K562 (cell line): ENCODE measurements around the gene NXT1. TPM values are rescaled to one million over a fixed set of nuclear protein-coding genes. Genes with fewer than 3 reads are reported as not detected.

ENCODE experiments used
- CHD1 ChIP-seq: fragments of 200-600 bp; sonication (generic); IDR thresholded peaks from one replicate; pipeline ENCODE4 v1.6.1; 2012; ENCODE audit warnings: mild to moderate bottlenecking, moderate library complexity, low read length, inconsistent platforms
- E2F3 ChIP-seq: fragments of 250-450 bp; sonication (Bioruptor Pico); IDR thresholded peaks from 2 replicates; pipeline ENCODE4 v1.4.0; 2020; ENCODE audit warnings: mild to moderate bottlenecking
- ETS1 ChIP-seq: conservative IDR thresholded peaks from 2 replicates; pipeline ENCODE4 v1.6.1; 2011; ENCODE audit warnings: low read depth, mild to moderate bottlenecking, low read length; ENCODE audit not compliant: control insufficient read depth
- HCFC1 ChIP-seq: IDR thresholded peaks from 2 replicates; pipeline ENCODE4 v1.6.1; 2012; ENCODE audit warnings: low read depth, low read length, improper control_type of control experiment
- ID3 ChIP-seq, 2 experiments: fragments of 250-450 bp in 1 of 2; fragments of 450-650 bp in 1 of 2; sonication (Bioruptor Pico) in 1 of 2; IDR thresholded peaks; 2 replicates each; pipeline versions ENCODE4 v1.6.1 to v1.8.0; 2016 to 2021; ENCODE audit warnings: mild to moderate bottlenecking in 2 of 2, moderate library complexity in 2 of 2, missing compliant biosample characterization in 1 of 2, missing genetic modification characterization in 1 of 2
- KLF13 ChIP-seq: fragments of 450-650 bp; IDR thresholded peaks from 2 replicates; pipeline ENCODE4 v1.6.1; 2016; ENCODE audit warnings: missing genetic modification characterization, low read depth, mild to moderate bottlenecking, missing compliant biosample characterization, moderate library complexity, borderline replicate concordance
- NR4A1 ChIP-seq, 2 experiments: fragments of 250-450 bp in 1 of 2; fragments of 450-650 bp in 1 of 2; sonication (Bioruptor Pico) in 1 of 2; IDR thresholded peaks; 2 replicates each; pipeline versions ENCODE4 v1.4.0 to v1.6.1; 2016 to 2020; ENCODE audit warnings: mild to moderate bottlenecking in 2 of 2, missing compliant biosample characterization in 1 of 2, missing genetic modification characterization in 1 of 2, moderate library complexity in 1 of 2
- PHF8 ChIP-seq: fragments of 200-600 bp; sonication (generic); IDR thresholded peaks from 2 replicates; pipeline ENCODE4 v1.6.1; 2012; ENCODE audit warnings: mixed run types, mild to moderate bottlenecking, inconsistent platforms, low read length, moderate library complexity, borderline replicate concordance
- RBBP5 ChIP-seq: fragments of 200-600 bp; sonication (generic); IDR thresholded peaks from 2 replicates; pipeline ENCODE4 v1.6.1; 2012; ENCODE audit warnings: borderline replicate concordance, mild to moderate bottlenecking, low read length, control low read depth, inconsistent platforms; ENCODE audit not compliant: insufficient read depth, poor library complexity, severe bottlenecking
- SMAD4 ChIP-seq: fragments of 250-450 bp; sonication (Bioruptor Pico); conservative IDR thresholded peaks from 2 replicates; pipeline ENCODE4 v1.8.0; 2021; ENCODE audit warnings: inconsistent platforms, mild to moderate bottlenecking, moderate library complexity
- TAF7 ChIP-seq: fragments of 450-650 bp; IDR thresholded peaks from 2 replicates; pipeline ENCODE4 v1.6.1; 2016; ENCODE audit warnings: missing genetic modification characterization, missing compliant biosample characterization
- USF1 ChIP-seq: sonication (generic); formaldehyde crosslinking; IDR thresholded peaks from 2 replicates; pipeline ENCODE4 v1.9.0; 2022; ENCODE audit warnings: mild to moderate bottlenecking, missing genetic modification reagents
- ZBTB1 ChIP-seq: sonication (generic); formaldehyde crosslinking; IDR thresholded peaks from 2 replicates; pipeline ENCODE4 v1.8.1; 2023; ENCODE audit warnings: missing genetic modification reagents, low read depth, mild to moderate bottlenecking, borderline replicate concordance
- ZNF282 ChIP-seq: sonication (generic); formaldehyde crosslinking; IDR thresholded peaks from 2 replicates; pipeline ENCODE4 v1.8.1; 2023; ENCODE audit warnings: missing genetic modification reagents
- ZNF384 ChIP-seq: IDR thresholded peaks from 2 replicates; pipeline ENCODE4 v1.6.1; 2012; ENCODE audit warnings: low read depth, low read length, improper control_type of control experiment
- polyA plus RNA-seq, 8 experiments: library from polyadenylated mRNA; depleted of rRNA in 4 of 8; stranded (reverse) in 5 of 8; unstranded in 3 of 8; fragments of >200 nt; fragmentation: Nextera tagmentation in 2 of 8; fragmentation: Illumina TruSeq in 1 of 8; extraction: Ambion mirVana in 2 of 8; extraction: Trizol in 1 of 8; gene quantifications; 2 replicates each; pipeline versions ENCODE4 v1.2.1 to v1.2.3, GENCODE V29; 2011 to 2014; ENCODE audit warnings: inconsistent platforms in 1 of 8, missing spikeins in 1 of 8
- total RNA-seq, 7 experiments: library from RNA; depleted of rRNA in 6 of 7; stranded (reverse); fragments of >200 nt in 6 of 7; fragmentation: Illumina TruSeq in 2 of 7; extraction: Trizol in 2 of 7; gene quantifications; 2 replicates each; pipeline versions ENCODE4 v1.2.1 to v1.2.3, GENCODE V29; 2011 to 2021; ENCODE audit warnings: low replicate concordance in 1 of 7
- TF ChIP-seq, protein P1 (sequence below): sonication (generic); formaldehyde crosslinking; IDR thresholded peaks from 2 replicates; pipeline ENCODE4 v1.9.0; 2022; ENCODE audit warnings: mild to moderate bottlenecking, missing genetic modification reagents
- TF ChIP-seq, protein P2 (sequence below): fragments of 450-650 bp; IDR thresholded peaks from 2 replicates; pipeline ENCODE4 v1.6.1; 2016; ENCODE audit warnings: borderline replicate concordance
- TF ChIP-seq, protein P3 (sequence below), 2 experiments: fragments of 450-650 bp in 1 of 2; sonication (generic) in 1 of 2; formaldehyde crosslinking in 1 of 2; IDR thresholded peaks in 1 of 2; conservative IDR thresholded peaks in 1 of 2; 2 replicates each; pipeline versions ENCODE4 v1.6.1 to v1.8.1; 2016 to 2023; ENCODE audit warnings: mild to moderate bottlenecking in 2 of 2, moderate library complexity in 2 of 2, inconsistent platforms in 1 of 2, missing genetic modification reagents in 1 of 2

Gene NXT1
- total and polyA plus RNA-seq, 9 of the 15 experiments (the other 6 are each of a cell fraction or from before 2014, with no cell fraction given) = 7.7 to 50.9 (median 35.6) TPM

- TF ChIP-seq PHF8 (peak; percentile 75; the same call in 1 of the 2 replicates), ETS1 (peak; percentile 31; the same call in 1 of the 2 replicates), ZNF384 (peak; percentile 77), CHD1 (peak; percentile 25), RBBP5 (peak; percentile 24), TAF7 (tag) (0 out of 2 replicates have a peak, but pooled peaks have one; percentile 47), E2F3 (CRISPR knock-in tag) (peak; percentile 85), ZBTB1 (peak; percentile 1; the same call in 1 of the 2 replicates), HCFC1 (peak; percentile 79), SMAD4 (CRISPR knock-in tag) (peak; percentile 72), ID3 (CRISPR knock-in tag; IDR thresholded peaks at IDR 0.05) (no peak), ID3 (tag; IDR thresholded peaks at IDR 0.05) (0 out of 2 replicates have a peak, but pooled peaks have one; percentile 19), ZNF282 (CRISPR knock-in tag) (0 out of 2 replicates have a peak, but pooled peaks have one; percentile 68), KLF13 (tag) (peak; percentile 46; the same call in 1 of the 2 replicates), NR4A1 (CRISPR knock-in tag; IDR thresholded peaks at IDR 0.05) (no peak), NR4A1 (tag; IDR thresholded peaks at IDR 0.05) (no peak), USF1 (peak; percentile 31; the same call in 1 of the 2 replicates)
- TF ChIP-seq, protein P1, sequence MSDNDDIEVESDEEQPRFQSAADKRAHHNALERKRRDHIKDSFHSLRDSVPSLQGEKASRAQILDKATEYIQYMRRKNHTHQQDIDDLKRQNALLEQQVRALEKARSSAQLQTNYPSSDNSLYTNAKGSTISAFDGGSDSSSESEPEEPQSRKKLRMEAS (CRISPR knock-in tag) = peak; percentile 92
- TF ChIP-seq, protein P2, sequence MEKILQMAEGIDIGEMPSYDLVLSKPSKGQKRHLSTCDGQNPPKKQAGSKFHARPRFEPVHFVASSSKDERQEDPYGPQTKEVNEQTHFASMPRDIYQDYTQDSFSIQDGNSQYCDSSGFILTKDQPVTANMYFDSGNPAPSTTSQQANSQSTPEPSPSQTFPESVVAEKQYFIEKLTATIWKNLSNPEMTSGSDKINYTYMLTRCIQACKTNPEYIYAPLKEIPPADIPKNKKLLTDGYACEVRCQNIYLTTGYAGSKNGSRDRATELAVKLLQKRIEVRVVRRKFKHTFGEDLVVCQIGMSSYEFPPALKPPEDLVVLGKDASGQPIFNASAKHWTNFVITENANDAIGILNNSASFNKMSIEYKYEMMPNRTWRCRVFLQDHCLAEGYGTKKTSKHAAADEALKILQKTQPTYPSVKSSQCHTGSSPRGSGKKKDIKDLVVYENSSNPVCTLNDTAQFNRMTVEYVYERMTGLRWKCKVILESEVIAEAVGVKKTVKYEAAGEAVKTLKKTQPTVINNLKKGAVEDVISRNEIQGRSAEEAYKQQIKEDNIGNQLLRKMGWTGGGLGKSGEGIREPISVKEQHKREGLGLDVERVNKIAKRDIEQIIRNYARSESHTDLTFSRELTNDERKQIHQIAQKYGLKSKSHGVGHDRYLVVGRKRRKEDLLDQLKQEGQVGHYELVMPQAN = peak; percentile 71; the same call in 1 of the 2 replicates
- TF ChIP-seq, protein P3, sequence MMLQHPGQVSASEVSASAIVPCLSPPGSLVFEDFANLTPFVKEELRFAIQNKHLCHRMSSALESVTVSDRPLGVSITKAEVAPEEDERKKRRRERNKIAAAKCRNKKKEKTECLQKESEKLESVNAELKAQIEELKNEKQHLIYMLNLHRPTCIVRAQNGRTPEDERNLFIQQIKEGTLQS (IDR thresholded peaks at IDR 0.05) = no peak
- TF ChIP-seq, protein P3 (CRISPR knock-in tag; conservative IDR thresholded peaks at IDR 0.05) = 0 out of 2 replicates have a peak, but pooled peaks have one; percentile 48
Measured at GRCh38 chr20:23350196-23350903, at the start of gene NXT1 (continued).
